Stimulated activated naive CD4-positive, alpha-beta T cell (primary cell): ENCODE measurements around the gene ZNF416.

Experiments used
- DNase-seq, 6 experiments: peaks; one replicate each; lab custom pipeline; 2025; lab: John Stamatoyannopoulos, UW

The ZNF416 gene

DNA sequence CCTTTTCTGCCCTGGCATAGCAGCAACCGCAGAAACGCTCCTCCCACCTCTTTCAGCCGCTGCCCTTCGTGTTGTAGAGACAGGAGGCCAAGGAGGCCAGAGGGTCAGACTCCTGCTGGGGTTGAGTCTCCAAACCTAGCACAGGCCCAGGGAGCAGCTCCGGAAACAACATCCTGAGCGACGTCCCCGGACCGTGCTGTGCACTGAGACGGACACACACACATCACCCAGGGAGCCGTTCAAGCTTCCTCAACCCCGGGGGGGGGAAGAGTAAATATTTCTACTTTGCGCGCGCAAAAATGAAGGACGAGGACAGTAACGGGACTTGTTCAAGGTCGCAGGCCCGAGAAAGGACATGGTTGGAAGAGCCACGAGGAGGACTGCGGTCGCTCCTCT is 19.7 kb downstream of the ZNF416 start:
- DNase-seq, result peak in 3 of 6 experiments; percentile 8 to 51 (median 26)

GRCh38 chr19:57558525-57558924 is 20.2 kb downstream of the ZNF416 start:
- DNase-seq, result no peak

- DNase-seq, result no peak
Measured at GRCh38 chr19:57557659-57558058, 21.1 kb downstream of the ZNF416 start.

DNA sequence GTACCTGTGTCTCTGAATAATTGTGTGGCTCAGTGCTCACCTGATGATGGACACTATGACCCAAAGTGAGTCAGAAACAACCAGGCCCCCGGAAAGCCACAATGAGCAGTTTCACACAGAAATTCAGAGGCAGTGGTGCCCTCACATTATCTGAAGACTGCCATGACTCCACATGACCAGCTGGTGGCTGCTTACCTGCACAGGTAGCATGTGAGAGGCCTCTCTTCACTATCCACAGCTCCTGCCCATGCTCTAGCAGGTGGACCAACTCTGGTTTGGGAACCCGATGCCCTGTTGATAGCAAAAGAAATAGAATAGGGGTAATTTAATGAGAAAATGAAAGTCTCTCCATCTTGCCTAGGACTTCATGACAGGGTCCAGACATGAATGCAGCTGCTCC is 26.3 kb downstream of the ZNF416 start:
- no peak for DNase-seq

- DNase-seq, result no peak
Measured at GRCh38 chr19:57546513-57546912, 32.2 kb downstream of the ZNF416 start.

- DNase-seq, result no peak
Measured at GRCh38 chr19:57537953-57538547, 40.7 kb downstream of the ZNF416 start.

GRCh38 chr19:57527136-57527881 is 51.4 kb downstream of the ZNF416 start, which contains the start of gene ZNF549:
TSS of gene ZNF549 (plus strand) at chr19:57527356. CDS start at chr19:57527574, 218 bp downstream.
- peak; percentile 77 to 90 (median 86) for DNase-seq
